Endothelial cell (in vitro differentiated cells): ENCODE measurements around the gene ARFGEF3. TPM values are rescaled to one million over a fixed set of nuclear protein-coding genes. Genes with fewer than 3 reads are reported as not detected.
A peak's percentile ranks its signal among the peaks of the same experiment; 100 is the strongest.

ENCODE experiments used
- DNase-seq: peaks from one replicate; pipeline ENCODE4 v3.0.0; 2021; ENCODE audit warnings: low spot score
- H3K27ac Mint-ChIP-seq: one replicate; pipeline ENCODE4 v1.8.0; 2021; ENCODE audit warnings: mixed read lengths, inconsistent platforms; ENCODE audit not compliant: unreplicated experiment
- H3K27me3 Mint-ChIP-seq: one replicate; pipeline ENCODE4 v1.8.0; 2021; ENCODE audit warnings: mild to moderate bottlenecking, moderate library complexity, mixed read lengths, inconsistent platforms; ENCODE audit not compliant: unreplicated experiment
- H3K36me3 Mint-ChIP-seq: one replicate; pipeline ENCODE4 v1.8.0; 2021; ENCODE audit warnings: mild to moderate bottlenecking, low read depth, mixed read lengths, inconsistent platforms; ENCODE audit not compliant: unreplicated experiment
- H3K4me1 Mint-ChIP-seq: one replicate; pipeline ENCODE4 v1.8.0; 2021; ENCODE audit warnings: mild to moderate bottlenecking, mixed read lengths, inconsistent platforms; ENCODE audit not compliant: unreplicated experiment
- H3K4me3 Mint-ChIP-seq: one replicate; pipeline ENCODE4 v1.8.0; 2021; ENCODE audit warnings: mild to moderate bottlenecking, mixed read lengths, inconsistent platforms; ENCODE audit not compliant: unreplicated experiment
- H3K9me3 Mint-ChIP-seq: one replicate; pipeline ENCODE4 v1.8.0; 2021; ENCODE audit warnings: mixed read lengths, inconsistent platforms; ENCODE audit not compliant: unreplicated experiment
- CTCF ChIP-seq: fragments of 200-600 bp; sonication (generic); IDR thresholded peaks from one replicate; pipeline ENCODE4 v1.5.0; 2021; ENCODE audit warnings: antibody characterized with exemption; ENCODE audit not compliant: unreplicated experiment
- total RNA-seq: library from RNA; stranded (reverse); fragmentation: NEBNext Ultra II Directional; extraction: Animal tissue kit (Norgen Biotek cat#: 25700); gene quantifications from one replicate; pipeline ENCODE4 v1.2.1, GENCODE V29; 2021; ENCODE audit not compliant: unreplicated experiment

Gene ARFGEF3
- total RNA-seq, 1 donor from 2014 or later: 6.4 TPM

GRCh38 chr6:138194287-138194686 lies 32.5 kb downstream of the ARFGEF3 start:
- Mint-ChIP-seq H3K4me1 (peaks cover 17% of the 10 kb centered on the region), H3K9me3 (no peaks in the 10 kb centered on the region), H3K27me3 (peaks cover 5% of the 10 kb centered on the region), H3K36me3 (no peaks in the 10 kb centered on the region), H3K27ac (peak overlapping the region; percentile 16), H3K4me3 (no peak overlapping the region)
- DNase-seq: no peak
- no peak for TF ChIP-seq CTCF

- Mint-ChIP-seq H3K4me3 (no peak overlapping the region), H3K9me3 (no peaks in the 10 kb centered on the region), H3K4me1 (peaks cover 14% of the 10 kb centered on the region), H3K27me3 (peaks cover 4% of the 10 kb centered on the region), H3K27ac (no peak overlapping the region), H3K36me3 (no peaks in the 10 kb centered on the region)
- TF ChIP-seq CTCF: no peak
- DNase-seq: no peak
Observed at GRCh38 chr6:138196122-138196738, 34.5 kb downstream of the ARFGEF3 start.

DNA sequence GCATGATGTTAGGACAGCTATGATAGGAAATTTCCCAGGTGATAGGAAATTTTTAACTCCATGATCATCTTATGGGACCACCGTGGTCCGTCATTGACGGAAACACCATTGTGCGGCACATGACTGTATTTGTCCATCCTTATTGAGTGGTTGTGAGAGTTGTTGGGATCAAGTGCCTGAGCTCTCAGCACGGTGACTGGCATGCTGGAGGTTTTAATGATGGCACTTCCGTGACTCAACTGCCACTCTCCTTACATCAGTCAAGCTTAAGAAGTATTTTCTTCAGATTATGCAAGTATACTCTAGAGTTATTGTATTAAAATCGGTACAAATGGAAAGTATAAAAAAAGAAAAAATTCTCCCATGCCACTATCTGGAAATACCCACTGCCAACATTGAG lies 35.8 kb downstream of the ARFGEF3 start:
- Mint-ChIP-seq H3K27ac (no peak overlapping the region), H3K27me3 (peaks cover 4% of the 10 kb centered on the region), H3K4me3 (no peak overlapping the region), H3K4me1 (peaks cover 14% of the 10 kb centered on the region), H3K36me3 (no peaks in the 10 kb centered on the region), H3K9me3 (no peaks in the 10 kb centered on the region)
- no peak for DNase-seq
- no peak for TF ChIP-seq CTCF

DNA sequence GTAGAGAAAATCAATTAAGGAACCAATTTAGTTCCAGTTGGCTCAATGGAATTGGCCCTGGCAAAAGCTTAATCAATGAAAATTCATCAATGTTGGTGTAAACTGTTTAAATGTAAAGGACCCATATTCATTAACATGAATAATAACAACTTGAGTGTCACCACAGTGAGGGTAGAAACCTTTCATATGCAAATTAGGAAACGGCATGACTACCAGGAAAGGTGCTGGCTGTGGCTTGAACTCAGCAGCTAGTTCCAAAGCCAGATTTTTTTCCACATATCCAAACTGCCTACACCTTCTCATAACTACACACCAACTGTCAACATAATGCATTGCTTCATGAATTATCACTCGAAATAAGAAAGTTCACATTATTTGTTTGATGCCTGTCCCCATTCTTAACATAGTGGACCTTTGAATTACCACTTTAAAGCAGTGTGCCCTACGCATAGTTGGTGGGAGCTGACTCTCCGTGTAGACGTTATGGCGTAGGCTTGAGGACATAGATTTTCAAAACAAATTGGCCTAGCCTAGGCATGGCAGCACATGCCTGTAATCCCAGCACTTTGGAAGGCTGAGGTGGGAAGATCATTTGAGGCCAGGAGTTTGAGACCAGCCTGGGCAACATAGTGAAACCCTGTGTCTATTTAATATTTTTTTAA lies 36.8 kb downstream of the ARFGEF3 start:
- no peak overlapping the region for H3K27ac Mint-ChIP-seq
- no peak for DNase-seq
- peaks cover 4% of the 10 kb centered on the region for H3K27me3 Mint-ChIP-seq
- H3K36me3 Mint-ChIP-seq: no peaks in the 10 kb centered on the region
- H3K4me3 Mint-ChIP-seq: no peak overlapping the region
- TF ChIP-seq CTCF: no peak
- no peaks in the 10 kb centered on the region for H3K9me3 Mint-ChIP-seq
- H3K4me1 Mint-ChIP-seq: peaks cover 14% of the 10 kb centered on the region

DNA sequence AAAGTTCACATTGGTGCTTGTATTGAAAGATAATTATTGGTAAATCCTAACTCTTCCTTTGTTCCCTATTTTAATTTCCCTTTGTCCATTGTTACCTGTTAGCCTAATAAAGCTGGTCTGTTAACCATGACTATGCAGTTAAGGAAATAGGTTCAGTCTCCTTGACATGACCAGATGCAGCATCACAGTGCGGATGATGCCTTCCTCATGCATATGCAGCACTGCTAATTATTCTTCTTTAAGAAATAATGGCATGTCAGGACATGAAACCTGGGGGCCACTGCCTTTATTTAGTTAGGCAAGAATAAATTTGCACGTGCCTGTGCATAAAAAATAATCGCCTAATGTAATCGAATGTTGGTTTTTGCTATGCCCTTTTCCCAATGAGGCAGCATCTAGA lies 40.1 kb downstream of the ARFGEF3 start:
- no peak for DNase-seq
- peaks cover 1% of the 10 kb centered on the region for H3K27me3 Mint-ChIP-seq
- H3K27ac Mint-ChIP-seq: no peak overlapping the region
- no peaks in the 10 kb centered on the region for H3K9me3 Mint-ChIP-seq
- no peak for TF ChIP-seq CTCF
- H3K4me1 Mint-ChIP-seq: no peaks in the 10 kb centered on the region
- no peaks in the 10 kb centered on the region for H3K36me3 Mint-ChIP-seq
- H3K4me3 Mint-ChIP-seq: no peak overlapping the region
